H7 (cell line): Measurements from ENCODE around the gene USP34. TPM values are rescaled to one million over a fixed set of nuclear protein-coding genes. Genes with fewer than 3 reads are reported as not detected.

ENCODE experiments used
- DNase-seq: peaks from one replicate; pipeline ENCODE4 v3.0.0; 2012
- H3K27me3 ChIP-seq: 2 replicates; pipeline ENCODE4 v1.6.0; 2011; ENCODE audit warnings: mild to moderate bottlenecking, low read length; ENCODE audit not compliant: control insufficient read depth, insufficient read depth
- H3K36me3 ChIP-seq: replicated peaks from 2 replicates; pipeline ENCODE4 v1.5.1; 2011; ENCODE audit warnings: low read length; ENCODE audit not compliant: control insufficient read depth, insufficient read depth
- H3K4me3 ChIP-seq: 2 replicates; pipeline ENCODE4 v1.5.1; 2011; ENCODE audit warnings: low read depth, mild to moderate bottlenecking, control low read depth, low read length, moderate library complexity; ENCODE audit not compliant: insufficient read depth
- total RNA-seq: library from RNA; depleted of rRNA; stranded (reverse); fragments of >200 nt; shearing (Covaris generic); gene quantifications from 2 replicates; pipeline ENCODE4 v1.2.3, GENCODE V29; 2014

USP34 gene
- total RNA-seq, 1 experiment from 2014 or later: 48.6 TPM

- Histone ChIP-seq H3K27me3 (no peaks in the 10 kb centered on the region), H3K4me3 (no peak overlapping the region), H3K36me3 (peaks cover 1% of the 10 kb centered on the region)
- DNase-seq: no peak
These were observed 178.9 kb downstream of the USP34 start for GRCh38 chr2:61291851-61292575.

- Histone ChIP-seq H3K27me3 (no peaks in the 10 kb centered on the region), H3K4me3 (no peak overlapping the region), H3K36me3 (no peaks in the 10 kb centered on the region; the same call in 1 of the 2 replicates)
- DNase-seq: no peak
These were observed 182.6 kb downstream of the USP34 start for GRCh38 chr2:61288070-61288841.

- no peak overlapping the region for H3K4me3 ChIP-seq
- H3K36me3 ChIP-seq: peaks cover 1% of the 10 kb centered on the region; the same call in 1 of the 2 replicates
- H3K27me3 ChIP-seq: no peaks in the 10 kb centered on the region
- DNase-seq: no peak
These were observed 183.6 kb downstream of the USP34 start for GRCh38 chr2:61287254-61287653.

- Histone ChIP-seq H3K4me3 (no peak overlapping the region), H3K27me3 (no peaks in the 10 kb centered on the region), H3K36me3 (peaks cover 4% of the 10 kb centered on the region; the same call in 1 of the 2 replicates)
- no peak for DNase-seq
These were observed 187.3 kb downstream of the USP34 start for GRCh38 chr2:61283443-61284160.

- peaks cover 4% of the 10 kb centered on the region; the same call in 1 of the 2 replicates for H3K36me3 ChIP-seq
- no peaks in the 10 kb centered on the region for H3K27me3 ChIP-seq
- no peak for DNase-seq
- no peak overlapping the region for H3K4me3 ChIP-seq
These were observed 188.7 kb downstream of the USP34 start for GRCh38 chr2:61282104-61282590.

GRCh38 chr2:61281321-61281720 is 189.6 kb downstream of the USP34 start:
- Histone ChIP-seq H3K36me3 (peaks cover 4% of the 10 kb centered on the region; the same call in 1 of the 2 replicates), H3K4me3 (no peak overlapping the region), H3K27me3 (no peaks in the 10 kb centered on the region)
- no peak for DNase-seq

- no peaks in the 10 kb centered on the region for H3K27me3 ChIP-seq
- peaks cover 4% of the 10 kb centered on the region for H3K36me3 ChIP-seq
- H3K4me3 ChIP-seq: no peak overlapping the region
- no peak for DNase-seq
These were observed 193.1 kb downstream of the USP34 start for GRCh38 chr2:61277756-61278155.

- no peaks in the 10 kb centered on the region; the same call in none of the 2 replicates for H3K36me3 ChIP-seq
- no peak overlapping the region for H3K4me3 ChIP-seq
- H3K27me3 ChIP-seq: no peaks in the 10 kb centered on the region
- no peak for DNase-seq
These were observed 195.2 kb downstream of the USP34 start for GRCh38 chr2:61275575-61276184.

GRCh38 chr2:61272421-61273070 is 198.3 kb downstream of the USP34 start:
- DNase-seq: no peak
- Histone ChIP-seq H3K27me3 (no peaks in the 10 kb centered on the region), H3K4me3 (no peak overlapping the region), H3K36me3 (no peaks in the 10 kb centered on the region; the same call in 1 of the 2 replicates)

GRCh38 chr2:61268249-61268648 is 202.6 kb downstream of the USP34 start:
- no peaks in the 10 kb centered on the region for H3K27me3 ChIP-seq
- H3K4me3 ChIP-seq: no peak overlapping the region
- DNase-seq: no peak
- peaks cover 2% of the 10 kb centered on the region for H3K36me3 ChIP-seq

GRCh38 chr2:61266632-61267505 is 204.0 kb downstream of the USP34 start:
- DNase-seq: no peak
- Histone ChIP-seq H3K4me3 (no peak overlapping the region), H3K36me3 (peaks cover 2% of the 10 kb centered on the region), H3K27me3 (no peaks in the 10 kb centered on the region)

GRCh38 chr2:61263830-61264229 is 207.1 kb downstream of the USP34 start:
- no peaks in the 10 kb centered on the region for H3K27me3 ChIP-seq
- H3K4me3 ChIP-seq: no peak overlapping the region
- peaks cover 2% of the 10 kb centered on the region for H3K36me3 ChIP-seq
- no peak for DNase-seq

GRCh38 chr2:61262699-61263098 is 208.2 kb downstream of the USP34 start:
- peaks cover 5% of the 10 kb centered on the region for H3K36me3 ChIP-seq
- H3K4me3 ChIP-seq: no peak overlapping the region
- no peaks in the 10 kb centered on the region for H3K27me3 ChIP-seq
- no peak for DNase-seq
